DND-41 (cell line): ENCODE data around the gene RHBDL2.

Source experiments
- ATAC-seq: fragments of 200-7000 bp; cut with Tn5 transposase; 3 replicates; pipeline ENCODE4 v1.9.1; 2021; ENCODE audit warnings: low read depth; ENCODE audit not compliant: insufficient read depth
- DNase-seq: peaks from one replicate; pipeline ENCODE4 v3.0.0-alpha.2; 2020
- H2AFZ ChIP-seq: 2 replicates; pipeline ENCODE4 v1.6.0; 2012; ENCODE audit warnings: low read depth, low read length
- H3K27ac ChIP-seq: 2 replicates; pipeline ENCODE4 v1.5.1; 2012; ENCODE audit warnings: low read length, inconsistent platforms
- H3K27me3 ChIP-seq: fragments of 200-600 bp; sonication (generic); 2 replicates; pipeline ENCODE4 v1.6.0; 2012; ENCODE audit warnings: low read length, mild to moderate bottlenecking, inconsistent platforms; ENCODE audit not compliant: insufficient read depth, poor library complexity
- H3K36me3 ChIP-seq: 2 replicates; pipeline ENCODE4 v1.5.1; 2012; ENCODE audit warnings: low read length, inconsistent platforms; ENCODE audit not compliant: insufficient read depth
- H3K4me1 ChIP-seq: 2 replicates; pipeline ENCODE4 v1.5.1; 2012; ENCODE audit warnings: mild to moderate bottlenecking, low read length; ENCODE audit not compliant: insufficient read depth
- H3K4me2 ChIP-seq: 2 replicates; pipeline ENCODE4 v1.6.0; 2012; ENCODE audit warnings: mild to moderate bottlenecking, moderate library complexity, low read length, inconsistent platforms; ENCODE audit not compliant: insufficient read depth
- H3K4me3 ChIP-seq, 2 experiments: fragments of 200-600 bp in 1 of 2; shearing (Covaris generic) in 1 of 2; 2 replicates each; pipeline ENCODE4 v1.5.1; 2012 to 2016; ENCODE audit warnings: inconsistent platforms in 2 of 2, low read length in 2 of 2, mild to moderate bottlenecking in 2 of 2, low read depth in 1 of 2, moderate library complexity in 1 of 2
- H3K79me2 ChIP-seq: 2 replicates; pipeline ENCODE4 v1.6.0; 2012; ENCODE audit warnings: low read length, inconsistent platforms; ENCODE audit not compliant: insufficient read depth
- H3K9ac ChIP-seq: 2 replicates; pipeline ENCODE4 v1.6.0; 2012; ENCODE audit warnings: low read depth, mild to moderate bottlenecking, inconsistent platforms, low read length, moderate library complexity
- H3K9me3 ChIP-seq: 2 replicates; pipeline ENCODE4 v1.5.1; 2012; ENCODE audit warnings: low read length, moderate library complexity, mild to moderate bottlenecking, inconsistent platforms; ENCODE audit not compliant: insufficient read depth, severe bottlenecking
- H4K20me1 ChIP-seq: 2 replicates; pipeline ENCODE4 v1.6.0; 2012; ENCODE audit warnings: low read length; ENCODE audit not compliant: insufficient read depth
- CTCF ChIP-seq: IDR thresholded peaks from 2 replicates; pipeline ENCODE4 v1.5.1; 2012; ENCODE audit warnings: borderline replicate concordance, low read length, moderate library complexity, mild to moderate bottlenecking; ENCODE audit not compliant: poor library complexity, severe bottlenecking; ENCODE audit errors: extremely low read depth
- EZH2 ChIP-seq: IDR thresholded peaks from 3 replicates; pipeline ENCODE4 v1.6.1; 2012; ENCODE audit warnings: borderline replicate concordance, low read depth, mild to moderate bottlenecking, moderate library complexity, low read length, inconsistent platforms; ENCODE audit not compliant: severe bottlenecking

RHBDL2 gene

DNA sequence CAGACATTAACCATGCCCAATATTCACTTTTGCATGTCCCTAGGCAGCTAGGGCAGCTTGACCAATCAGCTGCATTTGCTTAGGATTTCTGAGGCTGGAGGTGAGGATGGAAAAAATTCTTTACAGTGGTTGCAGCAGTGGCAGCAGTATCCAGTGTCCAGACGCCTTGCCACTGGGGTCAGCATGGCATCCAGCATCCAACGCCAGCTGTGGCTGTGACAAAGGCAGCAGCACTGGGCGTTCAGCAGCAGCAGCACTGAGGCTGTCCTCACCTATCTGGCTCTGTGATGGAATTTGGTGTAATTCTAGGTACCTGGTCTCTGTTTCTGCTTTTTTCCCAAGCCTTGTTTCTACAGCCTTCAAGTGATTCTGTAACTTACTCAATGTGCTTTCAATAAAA is 15.5 kb downstream of the RHBDL2 start:
- H3K4me1 ChIP-seq = no peaks in the 10 kb centered on the region

GRCh38 chr1:38925391-38925790 is 16.2 kb downstream of the RHBDL2 start:
- no peak for DNase-seq
- no peak overlapping the region for H3K4me2 ChIP-seq

More for the DNA sequence above, 15.5 kb downstream of the RHBDL2 start:
- TF ChIP-seq CTCF = no peak
- TF ChIP-seq EZH2 = no peak
- no peak for ATAC-seq
- H3K4me3 ChIP-seq = no peak overlapping the region
- H3K36me3 ChIP-seq = no peaks in the 10 kb centered on the region
- no peaks in the 10 kb centered on the region for H3K79me2 ChIP-seq
- no peaks in the 10 kb centered on the region for H3K9me3 ChIP-seq
- no peaks in the 10 kb centered on the region for H3K27me3 ChIP-seq
- no peak overlapping the region for H3K4me2 ChIP-seq
- DNase-seq = no peak
- H3K27ac ChIP-seq = no peak overlapping the region
- H4K20me1 ChIP-seq = no peaks in the 10 kb centered on the region
- H3K9ac ChIP-seq = no peak overlapping the region
- H2AFZ ChIP-seq = no peak overlapping the region

DNA sequence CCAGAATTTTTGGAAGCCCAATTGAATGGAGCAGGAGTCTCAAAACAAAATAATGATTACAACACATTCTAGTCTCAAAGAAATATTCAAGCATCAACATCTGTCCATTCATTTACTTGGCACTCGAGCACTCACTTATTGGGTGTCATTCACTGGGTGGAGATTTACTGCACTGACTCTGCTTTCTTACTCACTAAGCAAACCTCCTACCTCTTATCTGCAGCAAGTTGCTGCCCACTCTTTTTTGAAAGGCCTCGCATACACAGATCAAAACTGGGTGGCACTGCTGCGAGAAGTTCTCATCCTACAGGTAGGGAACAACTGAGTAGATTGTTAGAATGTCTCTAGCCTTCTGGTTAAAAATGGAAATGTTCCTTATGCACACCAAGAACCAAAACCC is 18.0 kb downstream of the RHBDL2 start:
- Histone ChIP-seq H3K36me3 (no peaks in the 10 kb centered on the region), H2AFZ (no peak overlapping the region), H3K9me3 (no peaks in the 10 kb centered on the region), H3K4me1 (no peaks in the 10 kb centered on the region), H3K79me2 (no peaks in the 10 kb centered on the region), H3K27ac (no peak overlapping the region), H3K9ac (no peak overlapping the region), H4K20me1 (no peaks in the 10 kb centered on the region), H3K4me3 (no peak overlapping the region), H3K4me2 (no peak overlapping the region), H3K27me3 (no peaks in the 10 kb centered on the region)
- TF ChIP-seq CTCF (no peak), EZH2 (no peak)
- no peak for ATAC-seq
- DNase-seq = no peak

More at GRCh38 chr1:38925391-38925790, 16.2 kb downstream of the RHBDL2 start:
- no peaks in the 10 kb centered on the region for H3K4me1 ChIP-seq
- H3K27ac ChIP-seq = no peak overlapping the region
- H3K36me3 ChIP-seq = no peaks in the 10 kb centered on the region
- TF ChIP-seq CTCF (no peak), EZH2 (no peak)
- no peaks in the 10 kb centered on the region for H3K9me3 ChIP-seq
- no peak for ATAC-seq
- H3K4me3 ChIP-seq = no peak overlapping the region
- no peaks in the 10 kb centered on the region for H3K79me2 ChIP-seq
- H3K27me3 ChIP-seq = no peaks in the 10 kb centered on the region
- H4K20me1 ChIP-seq = no peaks in the 10 kb centered on the region
- H2AFZ ChIP-seq = no peak overlapping the region
- H3K9ac ChIP-seq = no peak overlapping the region

GRCh38 chr1:38919130-38919529 is 22.5 kb downstream of the RHBDL2 start:
- no peak overlapping the region for H3K27ac ChIP-seq
- H3K36me3 ChIP-seq = no peaks in the 10 kb centered on the region
- no peak overlapping the region for H3K9ac ChIP-seq
- H3K9me3 ChIP-seq = no peaks in the 10 kb centered on the region
- H2AFZ ChIP-seq = no peak overlapping the region
- ATAC-seq (no peak), DNase-seq (no peak)
- TF ChIP-seq EZH2 (no peak), CTCF (no peak)
- no peaks in the 10 kb centered on the region for H4K20me1 ChIP-seq
- no peak overlapping the region for H3K4me3 ChIP-seq
- H3K4me2 ChIP-seq = no peak overlapping the region
- H3K79me2 ChIP-seq = no peaks in the 10 kb centered on the region
- H3K27me3 ChIP-seq = no peaks in the 10 kb centered on the region
- H3K4me1 ChIP-seq = no peaks in the 10 kb centered on the region
